SU-DHL-6 (cell line): ENCODE data around the gene PTGES2.

Experiments
- H2AFZ ChIP-seq: fragments of 200-600 bp; sonication (generic); 2 replicates; pipeline ENCODE4 v1.6.1; 2014; ENCODE audit warnings: low read depth, mild to moderate bottlenecking, moderate library complexity, mixed read lengths, antibody characterized with exemption, low read length; ENCODE audit not compliant: severe bottlenecking
- H3F3A ChIP-seq: fragments of 200-600 bp; shearing (Covaris generic); 2 replicates; pipeline ENCODE4 v1.6.0; 2016; ENCODE audit warnings: antibody characterized with exemption, mild to moderate bottlenecking; ENCODE audit not compliant: insufficient read depth
- H3K27ac ChIP-seq: fragments of 200-600 bp; sonication (generic); 2 replicates; pipeline ENCODE4 v1.5.1; 2016; ENCODE audit warnings: low read depth, mild to moderate bottlenecking, low read length, moderate library complexity, mixed read lengths
- H3K27me3 ChIP-seq: fragments of 200-600 bp; sonication (generic), shearing (Covaris generic); 2 replicates; pipeline ENCODE4 v1.6.0; 2014; ENCODE audit warnings: mild to moderate bottlenecking, low read length
- H3K36me3 ChIP-seq: fragments of 200-600 bp; sonication (generic); 2 replicates; pipeline ENCODE4 v1.6.1; 2014; ENCODE audit warnings: mild to moderate bottlenecking, low read length, mixed read lengths
- H3K4me2 ChIP-seq: fragments of 300-600, 200-600 bp; shearing (Covaris generic), sonication (generic); 2 replicates; pipeline ENCODE4 v1.6.0; 2014; ENCODE audit warnings: low read length, low read depth, mild to moderate bottlenecking; ENCODE audit not compliant: poor library complexity, severe bottlenecking
- H3K4me3 ChIP-seq: fragments of 200-600 bp; sonication (generic); 2 replicates; pipeline ENCODE4 v1.5.1; 2014; ENCODE audit warnings: antibody characterized with exemption, low read length, mild to moderate bottlenecking, mixed read lengths; ENCODE audit not compliant: insufficient read depth, poor library complexity, severe bottlenecking
- H3K79me2 ChIP-seq: fragments of 200-600 bp; sonication (generic); 2 replicates; pipeline ENCODE4 v1.6.1; 2014; ENCODE audit warnings: mild to moderate bottlenecking, low read length, moderate library complexity; ENCODE audit not compliant: insufficient read depth
- H3K9ac ChIP-seq: fragments of 200-600 bp; sonication (generic); 2 replicates; pipeline ENCODE4 v1.7.0; 2014; ENCODE audit warnings: mild to moderate bottlenecking, low read length
- H3K9me2 ChIP-seq: fragments of 200-600 bp; sonication (generic); replicated peaks from 2 replicates; pipeline ENCODE4 v1.6.1; 2014; ENCODE audit warnings: low read length; ENCODE audit not compliant: insufficient read depth
- H3K9me3 ChIP-seq: fragments of 200-600 bp; sonication (generic); 2 replicates; pipeline ENCODE4 v1.6.1; 2014; ENCODE audit warnings: low read length, mixed read lengths; ENCODE audit not compliant: insufficient read depth
- H4K20me1 ChIP-seq: fragments of 200-600 bp; sonication (generic); 2 replicates; pipeline ENCODE4 v1.6.1; 2014; ENCODE audit warnings: low read depth, mild to moderate bottlenecking, antibody characterized with exemption, low read length, moderate library complexity, mixed read lengths
- CTCF ChIP-seq: fragments of 200-600 bp; sonication (generic); IDR thresholded peaks from one replicate; pipeline ENCODE4 v1.5.1; 2017; ENCODE audit warnings: antibody characterized with exemption, mild to moderate bottlenecking, low read length, moderate library complexity; ENCODE audit not compliant: insufficient read depth, poor library complexity, severe bottlenecking
- EZH2phosphoT487 ChIP-seq: fragments of 200-600 bp; sonication (generic), shearing (Covaris generic); conservative IDR thresholded peaks from 2 replicates; pipeline ENCODE4 v1.6.1; 2018; ENCODE audit warnings: mild to moderate bottlenecking, antibody characterized with exemption, low read length, moderate library complexity, mixed read lengths

Gene PTGES2

GRCh38 chr9:128149001-128149701 lies 21.6 kb upstream of the PTGES2 start, which contains the start of gene LCN2:
Gene LCN2 (plus strand): TSS chr9:128149453. CDS start chr9:128149526, 73 bp downstream.
- Histone ChIP-seq H3K4me3 (no peak within 1 kb of the TSS), H3F3A (no peaks in the 10 kb centered on the region), H3K4me2 (no peak within 1 kb of the TSS), H3K9ac (no peak within 1 kb of the TSS), H4K20me1 (no peaks in the 10 kb centered on the region), H3K27ac (no peak within 1 kb of the TSS), H3K9me3 (no peaks in the 10 kb centered on the region), H3K9me2 (no peaks in the 10 kb centered on the region), H3K36me3 (no peaks in the 10 kb centered on the region), H2AFZ (no peak within 1 kb of the TSS), H3K27me3 (no peaks in the 10 kb centered on the region), H3K79me2 (no peaks in the 10 kb centered on the region)
- no peak for TF ChIP-seq EZH2phosphoT487
- TF ChIP-seq CTCF, result no peak

GRCh38 chr9:128148509-128149000 lies 21.0 kb upstream of the PTGES2 start:
- Histone ChIP-seq H3K9me3 (no peaks in the 10 kb centered on the region), H3K27ac (no peak overlapping the region), H3K9me2 (no peaks in the 10 kb centered on the region), H3K9ac (no peak overlapping the region), H3K79me2 (no peaks in the 10 kb centered on the region), H3K36me3 (no peaks in the 10 kb centered on the region), H3F3A (no peaks in the 10 kb centered on the region), H3K27me3 (no peaks in the 10 kb centered on the region), H4K20me1 (no peaks in the 10 kb centered on the region), H3K4me2 (no peak overlapping the region), H2AFZ (no peak overlapping the region), H3K4me3 (no peak overlapping the region)
- TF ChIP-seq EZH2phosphoT487 (no peak), CTCF (no peak)

GRCh38 chr9:128146591-128147120 lies 19.1 kb upstream of the PTGES2 start:
- H3K4me3 ChIP-seq, result no peak overlapping the region
- no peaks in the 10 kb centered on the region for H3K79me2 ChIP-seq
- no peaks in the 10 kb centered on the region for H3K36me3 ChIP-seq
- TF ChIP-seq EZH2phosphoT487, result no peak
- TF ChIP-seq CTCF, result no peak
- H3F3A ChIP-seq, result no peaks in the 10 kb centered on the region
- H3K27me3 ChIP-seq, result no peaks in the 10 kb centered on the region
- no peaks in the 10 kb centered on the region for H4K20me1 ChIP-seq
- no peak overlapping the region for H3K4me2 ChIP-seq
- H2AFZ ChIP-seq, result no peak overlapping the region
- no peak overlapping the region for H3K27ac ChIP-seq
- no peaks in the 10 kb centered on the region for H3K9me2 ChIP-seq
- no peaks in the 10 kb centered on the region for H3K9me3 ChIP-seq
- H3K9ac ChIP-seq, result no peak overlapping the region
